22Rv1 (cell line): ENCODE measurements around the gene PELI1.
A peak's percentile ranks its signal among the peaks of the same experiment; 100 is the strongest.

Experiments
- H3K27ac ChIP-seq: fragments of 450-650 bp; 2 replicates; pipeline ENCODE4 v1.5.1; 2017
- CTCF ChIP-seq: fragments of 450-650 bp; IDR thresholded peaks from 2 replicates; pipeline ENCODE4 v1.5.1; 2017; ENCODE audit warnings: mild to moderate bottlenecking
- ZFX ChIP-seq: fragments of 450-650 bp; IDR thresholded peaks from 2 replicates; pipeline ENCODE4 v1.6.1; 2017; ENCODE audit warnings: antibody characterized with exemption, borderline replicate concordance

Gene PELI1

GRCh38 chr2:64065516-64065915 lies 78.7 kb downstream of the PELI1 start:
- H3K27ac ChIP-seq, result no peak overlapping the region
- no peak for TF ChIP-seq ZFX
- no peak for TF ChIP-seq CTCF

GRCh38 chr2:64063924-64064331 lies 80.3 kb downstream of the PELI1 start:
- peak overlapping the region; percentile 56 for H3K27ac ChIP-seq
- TF ChIP-seq ZFX, result no peak
- TF ChIP-seq CTCF, result no peak

- TF ChIP-seq ZFX, result no peak
- TF ChIP-seq CTCF, result no peak
- H3K27ac ChIP-seq, result peak overlapping the region; percentile 56
Measured at GRCh38 chr2:64063454-64063853, 80.8 kb downstream of the PELI1 start.

GRCh38 chr2:64062840-64063239 lies 81.4 kb downstream of the PELI1 start:
- TF ChIP-seq ZFX (no peak), CTCF (no peak)
- peak overlapping the region; percentile 56 for H3K27ac ChIP-seq

- H3K27ac ChIP-seq, result no peak overlapping the region
- TF ChIP-seq ZFX, result no peak
- no peak for TF ChIP-seq CTCF
Measured at GRCh38 chr2:64059270-64059669, 85.0 kb downstream of the PELI1 start.

GRCh38 chr2:64056021-64056420 lies 88.2 kb downstream of the PELI1 start:
- no peak for TF ChIP-seq ZFX
- TF ChIP-seq CTCF, result no peak
- H3K27ac ChIP-seq, result no peak overlapping the region

- TF ChIP-seq ZFX (no peak), CTCF (no peak)
- no peak overlapping the region for H3K27ac ChIP-seq
Measured at GRCh38 chr2:64054161-64054915, 89.9 kb downstream of the PELI1 start.
